SH-SY5Y (cell line): ENCODE measurements around the gene YWHAG.

Source experiments
- GATA2 ChIP-seq: IDR thresholded peaks from 2 replicates; pipeline ENCODE4 v1.6.1; 2011; ENCODE audit warnings: mild to moderate bottlenecking, low read depth, low read length
- GATA3 ChIP-seq: IDR thresholded peaks from 2 replicates; pipeline ENCODE4 v1.6.1; 2011; ENCODE audit warnings: low read depth, mild to moderate bottlenecking, low read length, moderate library complexity

YWHAG gene

GRCh38 chr7:76343294-76343930 is 15.4 kb downstream of the YWHAG start:
- no peak for TF ChIP-seq GATA3

GRCh38 chr7:76342222-76342621 is 16.6 kb downstream of the YWHAG start:
- TF ChIP-seq GATA3 (no peak), GATA2 (no peak)

GRCh38 chr7:76340617-76341131 is 18.1 kb downstream of the YWHAG start:
- no peak for TF ChIP-seq GATA2
- no peak for TF ChIP-seq GATA3

GRCh38 chr7:76338298-76339084 is 20.3 kb downstream of the YWHAG start:
- TF ChIP-seq GATA3 = no peak

- TF ChIP-seq GATA2 (no peak), GATA3 (no peak)
These were observed 21.6 kb downstream of the YWHAG start for GRCh38 chr7:76337147-76337546.

GRCh38 chr7:76336094-76336493 is 22.7 kb downstream of the YWHAG start:
- TF ChIP-seq GATA3 (no peak), GATA2 (no peak)

GRCh38 chr7:76334320-76334967 is 24.3 kb downstream of the YWHAG start:
- no peak for TF ChIP-seq GATA3
- no peak for TF ChIP-seq GATA2

- TF ChIP-seq GATA2 = no peak
- no peak for TF ChIP-seq GATA3
These were observed 25.2 kb downstream of the YWHAG start for GRCh38 chr7:76333511-76334101.

- TF ChIP-seq GATA2 = no peak
- no peak for TF ChIP-seq GATA3
These were observed 26.7 kb downstream of the YWHAG start for GRCh38 chr7:76332078-76332477.

GRCh38 chr7:76330673-76331072 is 28.1 kb downstream of the YWHAG start:
- TF ChIP-seq GATA2 = no peak
- TF ChIP-seq GATA3 = no peak

- TF ChIP-seq GATA3 (no peak), GATA2 (no peak)
These were observed 28.5 kb downstream of the YWHAG start for GRCh38 chr7:76330261-76330660.

- TF ChIP-seq GATA2 (no peak), GATA3 (no peak)
These were observed 29.3 kb downstream of the YWHAG start for GRCh38 chr7:76329479-76329878.

GRCh38 chr7:76328389-76328788 is 30.4 kb downstream of the YWHAG start:
- TF ChIP-seq GATA3 (no peak), GATA2 (no peak)

GRCh38 chr7:76327610-76328009 is 31.2 kb downstream of the YWHAG start:
- TF ChIP-seq GATA3 = no peak
- TF ChIP-seq GATA2 = no peak

- TF ChIP-seq GATA3 = no peak
- TF ChIP-seq GATA2 = no peak
These were observed 32.1 kb downstream of the YWHAG start for GRCh38 chr7:76326646-76327233.
